Right hindlimb (tissue), 1 donor: ENCODE data around the gene BICD1.

Experiments
- DNase-seq: peaks from one replicate; pipeline ENCODE4 v3.0.0-alpha.2; 2018

The BICD1 gene

DNA sequence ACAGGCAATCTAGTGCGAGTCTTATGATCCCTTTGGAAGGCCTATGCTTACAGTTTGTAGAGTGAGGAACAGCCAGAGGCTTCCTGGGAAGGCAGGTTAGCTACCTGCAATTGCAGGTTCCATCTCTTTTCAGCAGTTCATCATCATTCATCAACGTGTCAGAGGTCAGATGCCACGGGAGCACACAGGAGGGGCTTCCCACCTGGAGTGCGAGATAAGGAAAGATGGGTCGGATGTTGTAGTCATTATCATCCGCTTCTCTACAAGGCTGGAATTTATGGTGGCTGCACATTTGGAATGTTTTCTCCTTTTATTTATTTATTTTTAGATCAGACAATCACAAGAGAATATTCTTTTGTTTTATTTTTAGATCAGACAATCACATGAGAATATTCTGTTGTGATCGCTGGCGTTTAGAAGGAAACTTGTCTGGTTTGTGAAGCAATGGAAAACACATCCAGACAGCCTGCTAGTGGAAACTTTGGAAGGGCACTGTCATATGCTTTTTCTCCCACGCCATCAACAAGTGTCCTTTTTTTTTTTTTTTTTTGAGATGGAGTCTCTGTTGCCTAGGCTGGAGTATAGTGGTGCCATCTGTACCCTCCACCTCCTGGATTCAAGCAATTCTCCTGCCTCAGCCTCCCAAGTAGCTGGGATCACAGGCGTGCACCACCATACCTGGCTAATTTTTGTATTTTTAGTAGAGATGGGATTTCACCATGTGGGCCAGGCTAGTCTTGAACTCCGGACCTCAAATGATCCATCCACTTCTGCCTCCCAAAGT lies 1.9 kb upstream of the BICD1 start:
- no peak for DNase-seq

DNA sequence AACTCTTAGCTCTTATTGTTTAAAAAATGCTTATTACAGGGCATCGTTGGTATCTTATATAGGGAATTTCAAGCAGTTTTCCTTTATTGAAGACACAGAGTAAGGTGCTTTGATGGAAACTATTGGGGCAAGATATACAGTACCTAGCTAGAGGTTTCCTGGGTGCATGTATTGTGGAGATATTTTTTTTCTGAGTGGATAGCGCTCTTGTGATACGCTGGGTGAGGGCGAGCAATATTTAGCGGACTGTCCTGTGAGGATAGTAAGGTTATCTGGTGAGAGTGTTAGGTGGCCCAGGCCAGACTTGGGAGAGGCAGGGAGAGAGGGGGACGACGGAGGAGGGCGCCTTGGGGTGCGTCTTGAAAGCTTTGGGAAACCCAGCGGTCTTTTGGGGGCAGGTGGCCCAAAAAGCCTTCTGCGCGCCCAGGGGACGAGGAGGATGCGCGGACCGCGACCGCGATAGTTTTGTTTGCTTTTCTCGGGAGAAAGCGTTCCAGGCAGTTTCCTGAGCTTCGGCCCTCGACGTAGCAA lies 596 bp upstream of the BICD1 start:
- no peak for DNase-seq

DNA sequence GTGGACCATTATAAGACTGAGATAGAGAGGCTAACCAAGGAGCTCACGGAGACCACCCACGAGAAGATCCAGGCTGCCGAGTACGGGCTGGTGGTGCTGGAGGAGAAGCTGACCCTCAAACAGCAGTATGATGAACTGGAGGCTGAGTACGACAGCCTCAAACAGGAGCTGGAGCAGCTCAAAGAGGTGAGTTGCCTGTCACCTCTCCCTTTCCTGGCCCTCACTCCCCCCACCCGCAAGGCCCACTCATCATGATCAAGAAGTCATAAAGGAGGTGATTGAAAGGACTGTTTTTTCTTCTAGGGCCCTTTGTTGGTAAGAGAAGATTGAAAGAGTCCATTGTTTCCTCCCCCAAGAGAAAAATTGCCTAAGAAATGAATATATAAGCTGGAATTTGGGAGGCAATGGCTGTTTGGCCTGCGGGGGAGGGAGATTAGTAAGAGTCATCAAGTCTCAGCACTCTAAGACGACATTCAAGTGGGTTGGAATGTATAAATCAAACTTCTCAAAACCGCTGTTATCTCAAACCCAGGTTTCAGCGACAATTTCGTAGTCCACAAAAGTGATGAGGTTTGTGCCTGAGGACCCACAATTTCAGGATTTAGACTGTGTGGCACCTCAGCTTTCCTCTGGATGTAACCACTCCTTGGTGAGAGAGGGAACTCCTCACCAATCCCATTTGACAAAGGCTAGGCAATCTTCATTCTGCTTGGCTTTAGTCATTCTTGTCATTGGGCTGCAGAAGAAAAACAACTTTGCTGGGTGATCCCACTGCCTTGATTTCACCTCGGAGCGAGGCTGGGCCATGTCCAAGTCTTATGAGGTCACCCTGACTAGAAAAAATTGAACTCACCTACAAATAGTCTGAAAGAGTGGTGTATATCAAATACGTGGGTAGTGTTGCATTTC lies 966 bp downstream of the BICD1 start:
- DNase-seq, result peak; percentile 21

DNA sequence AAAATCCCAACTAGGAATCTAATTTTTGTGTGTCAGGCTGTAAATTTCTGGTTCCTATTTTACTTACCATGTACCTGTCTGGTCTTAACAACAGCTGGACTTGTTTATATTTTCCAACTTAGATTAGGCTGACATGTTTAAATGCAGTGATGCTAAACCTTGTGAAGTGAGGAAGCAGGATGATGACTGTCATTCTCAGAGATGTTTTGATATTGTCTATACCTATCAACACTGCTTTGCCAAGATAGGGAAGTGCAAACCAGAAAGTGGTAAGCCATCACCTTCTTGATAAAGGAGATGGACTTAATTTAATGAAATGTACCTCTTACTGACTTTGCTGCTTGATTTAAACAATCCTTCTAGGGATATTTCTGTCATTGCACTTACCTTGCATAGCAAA lies 2.1 kb downstream of the BICD1 start:
- no peak for DNase-seq

GRCh38 chr12:32110417-32110816 lies 3.8 kb downstream of the BICD1 start:
- DNase-seq, result no peak

DNA sequence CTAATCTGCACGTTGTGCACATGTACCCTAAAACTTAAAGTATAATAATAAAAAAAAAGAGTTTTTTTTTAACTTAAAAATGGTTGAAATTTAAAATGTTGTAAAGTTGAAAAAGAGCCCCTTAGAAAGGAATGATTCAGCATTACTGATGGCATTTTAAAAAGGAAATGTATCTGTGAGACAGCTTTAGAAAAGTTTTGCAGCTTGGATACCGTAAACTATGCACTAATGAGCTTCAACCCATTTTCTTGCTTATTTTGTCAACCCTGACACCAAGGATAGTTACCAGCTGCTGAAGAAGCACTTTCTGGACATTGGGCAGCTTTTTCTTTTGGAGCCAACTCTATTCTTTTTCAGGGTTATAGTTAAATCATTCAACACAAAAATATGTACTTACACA lies 4.3 kb downstream of the BICD1 start:
- DNase-seq, result no peak

DNA sequence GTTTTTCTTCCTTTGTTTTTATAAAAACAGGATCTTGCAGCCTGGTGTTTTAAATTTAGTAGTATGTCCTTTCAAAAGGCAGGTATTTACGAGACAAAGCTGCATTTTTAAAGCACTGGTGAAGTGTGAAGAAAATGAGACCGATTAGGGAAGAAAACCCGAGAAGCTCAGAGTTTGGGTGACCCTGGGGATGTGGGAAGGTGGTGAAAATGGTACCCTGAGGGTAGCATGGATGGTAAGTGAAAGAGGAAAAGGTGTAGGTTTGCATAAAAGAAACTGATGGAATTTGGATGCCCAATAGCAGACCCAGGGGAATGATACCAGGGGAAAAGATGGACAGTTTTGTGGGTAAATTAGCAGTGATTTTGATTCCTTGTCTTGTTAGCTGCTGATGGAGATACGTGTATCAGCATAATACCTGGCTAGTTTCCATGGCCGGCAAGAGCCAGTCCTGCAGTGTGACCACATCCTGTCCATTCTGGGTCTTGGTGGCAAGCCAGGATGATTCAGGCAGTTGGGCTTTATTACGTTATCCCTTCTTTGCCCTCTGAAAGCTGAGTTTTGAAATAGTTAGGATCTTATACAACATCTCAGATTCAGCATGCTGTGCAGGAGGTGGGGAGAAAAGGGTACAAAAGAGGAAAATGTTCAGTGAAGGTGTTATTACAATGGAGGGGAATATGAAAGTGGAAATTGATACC lies 8.9 kb downstream of the BICD1 start:
- DNase-seq, result peak; percentile 62

DNA sequence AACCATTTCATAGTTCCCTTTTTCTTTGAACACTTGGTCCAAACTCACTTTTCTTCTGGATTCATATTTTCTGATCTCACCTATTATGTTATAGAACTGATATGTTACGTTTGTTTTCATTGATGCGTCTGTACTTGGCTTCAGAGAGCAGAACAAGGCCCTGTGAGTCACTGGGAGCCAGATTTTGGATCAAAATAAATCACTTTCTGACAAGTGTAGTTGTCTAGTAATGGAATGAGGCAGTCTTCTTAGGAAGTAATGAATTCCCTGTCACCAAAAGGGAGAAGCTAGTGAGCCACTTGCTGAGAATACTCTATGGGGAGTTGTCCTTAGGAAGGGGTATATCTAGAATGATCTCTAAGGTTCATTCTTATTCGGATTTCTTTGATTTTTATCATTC lies 10.2 kb downstream of the BICD1 start:
- no peak for DNase-seq

DNA sequence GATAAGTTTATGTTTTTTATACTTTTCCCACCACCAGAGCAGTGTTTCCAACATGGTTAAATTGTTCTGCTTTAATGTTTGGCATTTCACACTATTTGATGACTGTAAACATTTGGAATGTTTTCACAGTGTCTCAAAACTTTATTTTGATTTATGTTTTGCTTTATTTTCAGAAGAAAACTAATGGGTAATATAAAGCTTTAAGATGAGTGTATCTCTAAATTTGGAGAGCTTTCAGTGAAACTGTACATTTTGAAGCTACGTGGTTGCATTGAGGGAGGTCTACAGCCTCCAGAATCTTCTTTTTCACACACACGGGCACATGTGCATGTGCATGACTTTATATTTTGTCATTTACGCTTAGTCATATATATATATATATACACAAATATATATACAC lies 10.7 kb downstream of the BICD1 start:
- no peak for DNase-seq

- DNase-seq, result no peak
Observed at GRCh38 chr12:32118806-32119205, 12.2 kb downstream of the BICD1 start.

GRCh38 chr12:32120419-32120818 lies 13.8 kb downstream of the BICD1 start:
- no peak for DNase-seq

- no peak for DNase-seq
Observed at GRCh38 chr12:32124637-32125036, 18.0 kb downstream of the BICD1 start.

- DNase-seq, result no peak
Observed at GRCh38 chr12:32125455-32126084, 18.9 kb downstream of the BICD1 start.

- no peak for DNase-seq
Observed at GRCh38 chr12:32126720-32127119, 20.1 kb downstream of the BICD1 start.

- no peak for DNase-seq
Observed at GRCh38 chr12:32131666-32132065, 25.0 kb downstream of the BICD1 start.

GRCh38 chr12:32134101-32134888 lies 27.6 kb downstream of the BICD1 start:
- no peak for DNase-seq

- DNase-seq, result no peak
Observed at GRCh38 chr12:32135967-32136366, 29.3 kb downstream of the BICD1 start.

DNA sequence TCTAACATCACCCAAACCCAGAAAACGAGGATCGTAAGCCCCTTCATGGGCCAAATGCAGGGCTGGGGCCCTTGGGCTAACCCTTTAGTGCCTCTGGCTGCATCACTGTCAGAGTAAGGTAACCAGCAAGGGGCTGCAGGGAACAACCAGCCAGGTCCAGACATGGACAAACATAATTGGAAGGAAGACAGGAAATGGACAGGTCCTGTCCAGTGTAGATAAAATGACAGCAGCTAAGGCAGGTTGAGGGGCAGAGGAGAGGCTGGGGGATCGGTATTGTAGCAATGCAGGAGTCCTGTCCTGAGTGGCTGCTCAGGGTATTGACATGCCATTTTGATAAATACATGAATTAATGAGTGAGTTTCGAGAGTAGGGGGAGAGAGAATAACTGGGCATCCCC lies 29.8 kb downstream of the BICD1 start:
- DNase-seq, result no peak

DNA sequence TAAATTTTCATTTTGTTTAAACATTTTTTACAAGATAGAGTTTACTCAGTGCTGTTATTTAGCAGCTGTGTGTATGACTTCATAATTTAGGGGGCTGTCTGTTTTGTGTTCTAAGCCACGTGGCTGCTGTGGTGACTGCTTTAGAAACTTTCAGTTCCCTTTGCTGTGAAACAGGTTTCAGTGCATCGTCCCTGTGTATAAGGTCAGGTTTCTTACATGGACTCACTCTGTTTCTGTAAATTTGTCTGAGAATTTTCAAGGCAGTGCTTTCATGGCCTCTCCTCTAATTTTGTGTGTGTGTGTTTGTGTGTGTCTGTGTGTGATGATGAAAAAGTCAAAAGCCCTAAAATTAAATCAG lies 32.4 kb downstream of the BICD1 start:
- DNase-seq, result no peak

DNA sequence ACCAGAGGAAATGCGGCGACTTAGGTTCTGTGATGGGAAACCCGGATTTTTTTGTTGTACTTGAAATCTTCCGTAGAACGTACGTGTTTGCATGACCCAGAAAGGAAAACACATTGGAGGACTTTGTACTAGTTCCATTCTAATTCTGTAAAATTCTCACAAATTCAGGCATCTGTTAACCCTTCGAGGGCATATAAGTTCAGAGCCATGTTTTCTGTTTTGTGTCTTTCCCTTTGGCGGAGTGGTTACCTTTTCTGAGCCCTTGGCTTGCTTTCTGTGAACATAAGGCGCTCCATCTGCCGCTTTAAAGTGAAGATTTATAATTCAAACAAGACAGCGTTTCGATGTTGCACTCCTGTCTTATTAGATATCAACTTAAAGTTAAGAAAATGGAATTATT lies 34.2 kb downstream of the BICD1 start:
- DNase-seq, result no peak

DNA sequence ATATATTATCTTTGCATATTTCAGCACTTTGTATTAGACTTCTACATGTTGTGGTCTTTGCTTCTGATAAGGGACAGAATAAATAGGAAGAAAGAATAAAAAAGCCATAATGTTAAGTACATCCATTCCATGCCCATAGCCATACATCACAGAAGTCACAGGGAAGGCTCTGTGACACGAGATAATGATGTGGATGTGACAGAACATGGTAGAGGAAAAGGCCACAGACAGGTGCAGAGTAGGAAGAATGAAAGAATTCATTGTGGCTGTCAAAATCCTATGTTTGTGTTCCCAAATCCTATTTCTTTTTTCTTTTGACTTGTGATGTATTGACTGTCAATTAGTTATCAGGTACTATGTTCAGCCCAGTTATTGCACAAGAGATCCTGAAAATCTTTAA lies 38.4 kb downstream of the BICD1 start:
- no peak for DNase-seq
